Left kidney (tissue), 8 donors: ENCODE data around the gene SWI5. TPM values are rescaled to one million over a fixed set of nuclear protein-coding genes. Genes with fewer than 3 reads are reported as not detected.
"Not testable (repeated sequence)": the region's sequence is repeated elsewhere in the genome, so short reads cannot be mapped to it uniquely, and the experiment has no call there.

Source experiments
- DNase-seq: peaks from one replicate; pipeline ENCODE4 v3.0.0-alpha.2; 2013
- long read RNA-seq, 8 donors: transcript quantifications; one replicate each; lab custom pipeline, GENCODE V29; 2026
- polyA plus RNA-seq: library from polyadenylated mRNA; unstranded; fragments of 120-200 nt; gene quantifications from one replicate; pipeline ENCODE4 v1.2.1, GENCODE V29; 2013; ENCODE audit not compliant: insufficient read length

SWI5 gene
- polyA plus RNA-seq = 31.6 TPM
- long read RNA-seq, donor 1, transcript SWI5-203 (5 exons, 763 nt) = major isoform, 14 of 26 reads
- long read RNA-seq, donor 1, partial matches to known transcripts = 11 of 26 reads
- long read RNA-seq, donor 1, other reads (novel, unspliced or antisense) = 0 of 26 reads
- long read RNA-seq, donor 2, transcript SWI5-203 (5 exons, 763 nt) = major isoform, 11 of 13 reads
- long read RNA-seq, donor 2, partial matches to known transcripts = 0 of 13 reads
- long read RNA-seq, donor 2, other reads (novel, unspliced or antisense) = 0 of 13 reads
- long read RNA-seq, donor 3, transcript SWI5-203 (5 exons, 763 nt) = major isoform, 10 of 14 reads
- long read RNA-seq, donor 3, partial matches to known transcripts = 0 of 14 reads
- long read RNA-seq, donor 3, other reads (novel, unspliced or antisense) = 0 of 14 reads
- long read RNA-seq, donor 4, partial matches to known transcripts = 0 of 3 reads
- long read RNA-seq, donor 4, other reads (novel, unspliced or antisense) = 0 of 3 reads
- long read RNA-seq, donor 5, transcript SWI5-201 (5 exons, 980 nt) = minor isoform, 5 of 32 reads
- long read RNA-seq, donor 5, transcript SWI5-203 (5 exons, 763 nt) = major isoform, 25 of 32 reads
- long read RNA-seq, donor 5, partial matches to known transcripts = 0 of 32 reads
- long read RNA-seq, donor 5, other reads (novel, unspliced or antisense) = 0 of 32 reads
- long read RNA-seq, donor 6, transcript SWI5-203 (5 exons, 763 nt) = major isoform, 12 of 36 reads
- long read RNA-seq, donor 6, partial matches to known transcripts = 5 of 36 reads
- long read RNA-seq, donor 6, other reads (novel, unspliced or antisense) = 16 of 36 reads
- long read RNA-seq, donor 7, transcript SWI5-201 (5 exons, 980 nt) = minor isoform, 5 of 21 reads
- long read RNA-seq, donor 7, transcript SWI5-203 (5 exons, 763 nt) = major isoform, 16 of 21 reads
- long read RNA-seq, donor 7, partial matches to known transcripts = 0 of 21 reads
- long read RNA-seq, donor 7, other reads (novel, unspliced or antisense) = 0 of 21 reads
- long read RNA-seq, donor 8, transcript SWI5-203 (5 exons, 763 nt) = major isoform, 7 of 8 reads
- long read RNA-seq, donor 8, partial matches to known transcripts = 0 of 8 reads
- long read RNA-seq, donor 8, other reads (novel, unspliced or antisense) = 0 of 8 reads

- peak; percentile 99 for DNase-seq
Observed at GRCh38 chr9:128276008-128276573, at the start of gene SWI5. Gene SWI5, plus strand, starts transcription at chr9:128276276.

- no peak for DNase-seq
Observed at GRCh38 chr9:128226412-128226801, 49.7 kb upstream of the SWI5 start.

GRCh38 chr9:128230897-128231296 lies 45.2 kb upstream of the SWI5 start:
- not testable (repeated sequence) for DNase-seq

GRCh38 chr9:128231638-128232527 lies 44.2 kb upstream of the SWI5 start:
- no peak for DNase-seq

- DNase-seq = no peak
Observed at GRCh38 chr9:128232528-128233428, 43.3 kb upstream of the SWI5 start.

GRCh38 chr9:128233817-128234406 lies 42.2 kb upstream of the SWI5 start:
- no peak for DNase-seq

GRCh38 chr9:128242124-128242523 lies 34.0 kb upstream of the SWI5 start:
- no peak for DNase-seq

GRCh38 chr9:128242828-128243214 lies 33.3 kb upstream of the SWI5 start:
- DNase-seq = no peak

- peak; percentile 46 for DNase-seq
Observed at GRCh38 chr9:128243215-128244018, 32.7 kb upstream of the SWI5 start.

GRCh38 chr9:128244091-128244836 lies 31.8 kb upstream of the SWI5 start:
- DNase-seq = no peak

GRCh38 chr9:128244837-128245231 lies 31.2 kb upstream of the SWI5 start:
- peak; percentile 88 for DNase-seq

GRCh38 chr9:128245421-128246151 lies 30.5 kb upstream of the SWI5 start:
- DNase-seq = peak; percentile 79

- DNase-seq = no peak
Observed at GRCh38 chr9:128246471-128246870, 29.6 kb upstream of the SWI5 start.

GRCh38 chr9:128247226-128247803 lies 28.8 kb upstream of the SWI5 start:
- DNase-seq = no peak

GRCh38 chr9:128249558-128249907 lies 26.5 kb upstream of the SWI5 start:
- DNase-seq = no peak

GRCh38 chr9:128249908-128250838 lies 25.9 kb upstream of the SWI5 start:
- peak; percentile 84 for DNase-seq
